ENCODE data around the gene ADRA2C.

ADRA2C gene

GRCh38 chr4:3791256-3791655 lies 25.1 kb downstream of the ADRA2C start:
- ChIA-PET CTCF (interaction anchor here (0.8 to 1.9 kb wide), 2 partner anchors 36 to 89 kb away, joined by 3 to 10 read pairs; no protein-coding TSS in a partner anchor), POLR2A (no interaction called here)
- no peak for TF ChIP-seq CTBP1 (IDR thresholded peaks at IDR 0.05; ENCODE audit: borderline replicate concordance)
- no peak for TF ChIP-seq FOXA1 (IDR thresholded peaks at IDR 0.05)
- TF ChIP-seq SUZ12 (IDR thresholded peaks at IDR 0.05) = no peak
- no peak for TF ChIP-seq PKNOX1 (IDR thresholded peaks at IDR 0.05)
- TF ChIP-seq ARNT (IDR thresholded peaks at IDR 0.05) = no peak
- TF ChIP-seq NFRKB (IDR thresholded peaks at IDR 0.05) = no peak
- no peak for TF ChIP-seq L3MBTL2 (conservative IDR thresholded peaks at IDR 0.05)
- TF ChIP-seq TARDBP (IDR thresholded peaks at IDR 0.05) = no peak
- no peak for TF ChIP-seq SP1 (IDR thresholded peaks at IDR 0.05)
- TF ChIP-seq LEF1 (IDR thresholded peaks at IDR 0.05; ENCODE audit: borderline replicate concordance) = no peak
- DNase-seq (ENCODE audit: extremely low spot score) = no peak

GRCh38 chr4:3791910-3792542 lies 25.8 kb downstream of the ADRA2C start:
- ChIA-PET POLR2A (no interaction called here), CTCF (interaction anchor here (0.8 to 1.9 kb wide), 2 partner anchors 35 to 89 kb away, joined by 3 to 10 read pairs; no protein-coding TSS in a partner anchor)
- TF ChIP-seq LEF1 (IDR thresholded peaks at IDR 0.05; ENCODE audit: borderline replicate concordance) = no peak
- no peak for TF ChIP-seq ARNT (IDR thresholded peaks at IDR 0.05)
- no peak for TF ChIP-seq SUZ12 (IDR thresholded peaks at IDR 0.05)
- TF ChIP-seq L3MBTL2 (conservative IDR thresholded peaks at IDR 0.05) = no peak
- TF ChIP-seq FOXM1 (IDR thresholded peaks at IDR 0.05; ENCODE audit: borderline replicate concordance) = no peak
- no peak for TF ChIP-seq SP1 (IDR thresholded peaks at IDR 0.05)
- TF ChIP-seq PKNOX1 (IDR thresholded peaks at IDR 0.05) = no peak
- TF ChIP-seq FOXK2 (IDR thresholded peaks at IDR 0.05) = no peak
- TF ChIP-seq ZNF384 (IDR thresholded peaks at IDR 0.05) = no peak
- TF ChIP-seq HDGF (IDR thresholded peaks at IDR 0.05; ENCODE audit: borderline replicate concordance) = no peak
- TF ChIP-seq CTBP1 (IDR thresholded peaks at IDR 0.05; ENCODE audit: borderline replicate concordance) = no peak
- DNase-seq (ENCODE audit: extremely low spot score) = peak; percentile 68

GRCh38 chr4:3792813-3793212 lies 26.6 kb downstream of the ADRA2C start:
- CTCF ChIA-PET = interaction anchor here (0.5 to 1.9 kb wide), 4 partner anchors 9 to 218 kb away, joined by 3 to 10 read pairs (median 4); no protein-coding TSS in a partner anchor

GRCh38 chr4:3793545-3793944 lies 27.4 kb downstream of the ADRA2C start:
- DNase-seq (ENCODE audit: extremely low spot score) = no peak
- POLR2A ChIA-PET = no interaction called here
- TF ChIP-seq TARDBP (IDR thresholded peaks at IDR 0.05) = no peak
- no peak for TF ChIP-seq HDGF (IDR thresholded peaks at IDR 0.05; ENCODE audit: borderline replicate concordance)
- no peak for TF ChIP-seq L3MBTL2 (conservative IDR thresholded peaks at IDR 0.05)
- no peak for TF ChIP-seq PKNOX1 (IDR thresholded peaks at IDR 0.05)
- CTCF ChIA-PET = interaction anchor here (0.5 to 1.9 kb wide), 5 partner anchors 10 to 433 kb away, joined by 3 to 10 read pairs (median 3); no protein-coding TSS in a partner anchor

More at GRCh38 chr4:3792813-3793212, 26.6 kb downstream of the ADRA2C start:
- POLR2A ChIA-PET = no interaction called here
- TF ChIP-seq TARDBP (IDR thresholded peaks at IDR 0.05) (no peak), LEF1 (IDR thresholded peaks at IDR 0.05; ENCODE audit: borderline replicate concordance) (no peak), ARNT (IDR thresholded peaks at IDR 0.05) (no peak)
- peak; percentile 34 for DNase-seq (ENCODE audit: extremely low spot score)

- POLR2A ChIA-PET = no interaction called here
- CTCF ChIA-PET = no interaction called here
- no peak for DNase-seq (ENCODE audit: extremely low spot score)
- no peak for TF ChIP-seq ZNF384 (IDR thresholded peaks at IDR 0.05)
- TF ChIP-seq BHLHE40 (IDR thresholded peaks at IDR 0.05; ENCODE audit: borderline replicate concordance) = no peak
- TF ChIP-seq SP1 (IDR thresholded peaks at IDR 0.05) = no peak
- no peak for TF ChIP-seq SUZ12 (IDR thresholded peaks at IDR 0.05)
- no peak for TF ChIP-seq FOXM1 (IDR thresholded peaks at IDR 0.05; ENCODE audit: borderline replicate concordance)
- TF ChIP-seq LEF1 (IDR thresholded peaks at IDR 0.05; ENCODE audit: borderline replicate concordance) = no peak
- no peak for TF ChIP-seq FOXA1 (IDR thresholded peaks at IDR 0.05)
- no peak for TF ChIP-seq L3MBTL2 (conservative IDR thresholded peaks at IDR 0.05)
- TF ChIP-seq ELF4 (IDR thresholded peaks at IDR 0.05) = no peak
- no peak for TF ChIP-seq HDGF (IDR thresholded peaks at IDR 0.05; ENCODE audit: borderline replicate concordance)
- TF ChIP-seq CTBP1 (IDR thresholded peaks at IDR 0.05; ENCODE audit: borderline replicate concordance) = no peak
- TF ChIP-seq NFRKB (IDR thresholded peaks at IDR 0.05) = no peak
These were observed 30.8 kb downstream of the ADRA2C start for GRCh38 chr4:3796960-3797359.

GRCh38 chr4:3797831-3798790 lies 31.9 kb downstream of the ADRA2C start:
- ChIA-PET CTCF (no interaction called here), POLR2A (no interaction called here)
- no peak for DNase-seq (ENCODE audit: extremely low spot score)
- TF ChIP-seq TARDBP (IDR thresholded peaks at IDR 0.05) (no peak), FOXK2 (IDR thresholded peaks at IDR 0.05) (no peak), SUZ12 (IDR thresholded peaks at IDR 0.05) (no peak), BHLHE40 (IDR thresholded peaks at IDR 0.05; ENCODE audit: borderline replicate concordance) (no peak), NFRKB (IDR thresholded peaks at IDR 0.05) (no peak), L3MBTL2 (conservative IDR thresholded peaks at IDR 0.05) (no peak), FOXM1 (IDR thresholded peaks at IDR 0.05; ENCODE audit: borderline replicate concordance) (no peak), HDGF (IDR thresholded peaks at IDR 0.05; ENCODE audit: borderline replicate concordance) (no peak), ARNT (IDR thresholded peaks at IDR 0.05) (no peak), SP1 (IDR thresholded peaks at IDR 0.05) (no peak)
